Fibroblast of lung (primary cell): ENCODE measurements around the gene IPO11. TPM values are rescaled to one million over a fixed set of nuclear protein-coding genes. Genes with fewer than 3 reads are reported as not detected.

Experiments used
- DNase-seq, 2 donors: peaks; one replicate each; pipeline versions ENCODE4 v3.0.0 to v3.0.0-alpha.2; 2010; ENCODE audit warnings: low read depth in 2 of 2
- H2AFZ ChIP-seq: 2 replicates; pipeline ENCODE4 v1.5.1; 2012; ENCODE audit warnings: low read length, control low read depth, inconsistent platforms
- H3K27ac ChIP-seq: 2 replicates; pipeline ENCODE4 v1.5.1; 2011; ENCODE audit warnings: low read length, control low read depth; ENCODE audit not compliant: insufficient read depth
- H3K27me3 ChIP-seq: 2 replicates; pipeline ENCODE4 v1.5.1; 2011; ENCODE audit warnings: mild to moderate bottlenecking, low read length; ENCODE audit not compliant: control insufficient read depth, insufficient read depth
- H3K36me3 ChIP-seq: 2 replicates; pipeline ENCODE4 v1.5.1; 2011; ENCODE audit warnings: low read length; ENCODE audit not compliant: control insufficient read depth, insufficient read depth
- H3K4me1 ChIP-seq: 2 replicates; pipeline ENCODE4 v1.5.1; 2011; ENCODE audit warnings: low read length; ENCODE audit not compliant: control insufficient read depth, insufficient read depth; ENCODE audit errors: extremely low read depth
- H3K4me2 ChIP-seq: 2 replicates; pipeline ENCODE4 v1.5.1; 2011; ENCODE audit warnings: low read length, control low read depth; ENCODE audit not compliant: insufficient read depth; ENCODE audit errors: extremely low read depth
- H3K4me3 ChIP-seq, 4 experiments: fragments of 200-600 bp in 1 of 4; sonication (generic) in 1 of 4; replicated peaks in 1 of 4; 2 replicates each; pipeline ENCODE4 v1.5.1; 2011 to 2016; ENCODE audit warnings: low read length in 4 of 4, low read depth in 3 of 4, mild to moderate bottlenecking in 3 of 4, control low read depth in 2 of 4, inconsistent platforms in 1 of 4, mixed read lengths in 1 of 4; ENCODE audit not compliant: insufficient read depth in 1 of 4; ENCODE audit errors: control extremely low read depth in 1 of 4
- H3K79me2 ChIP-seq: 2 replicates; pipeline ENCODE4 v1.5.1; 2012; ENCODE audit warnings: mild to moderate bottlenecking, low read length, inconsistent platforms; ENCODE audit not compliant: control insufficient read depth, insufficient read depth
- H3K9ac ChIP-seq: 2 replicates; pipeline ENCODE4 v1.5.1; 2011; ENCODE audit warnings: mild to moderate bottlenecking, low read length, control low read depth; ENCODE audit not compliant: insufficient read depth
- H3K9me3 ChIP-seq: 2 replicates; pipeline ENCODE4 v1.5.1; 2012; ENCODE audit warnings: low read depth, low read length; ENCODE audit not compliant: control insufficient read depth, insufficient read depth
- H4K20me1 ChIP-seq: 2 replicates; pipeline ENCODE4 v1.5.1; 2011; ENCODE audit warnings: low read length; ENCODE audit not compliant: control insufficient read depth, insufficient read depth; ENCODE audit errors: extremely low read depth
- CTCF ChIP-seq, 2 donors: IDR thresholded peaks in 1 of 2; conservative IDR thresholded peaks in 1 of 2; 1 replicate in 1 of 2; 2 replicates in 1 of 2; pipeline ENCODE4 v1.5.1; 2011 to 2012; ENCODE audit warnings: low read length in 2 of 2, control low read depth in 1 of 2, inconsistent platforms in 1 of 2, low read depth in 1 of 2, mild to moderate bottlenecking in 1 of 2
- EZH2 ChIP-seq: IDR thresholded peaks from 2 replicates; pipeline ENCODE4 v1.5.1; 2012; ENCODE audit warnings: low read length, control low read depth, mild to moderate bottlenecking; ENCODE audit errors: missing control alignments
- polyA plus RNA-seq, 2 donors: library from polyadenylated mRNA; depleted of rRNA in 1 of 2; stranded (reverse) in 1 of 2; unstranded in 1 of 2; fragments of >200 nt; gene quantifications; 2 replicates each; pipeline ENCODE4 v1.2.1, GENCODE V29; 2011 to 2012; ENCODE audit warnings: missing spikeins in 1 of 2
- total RNA-seq: library from RNA; depleted of rRNA; stranded (reverse); fragments of >200 nt; gene quantifications from 2 replicates; pipeline ENCODE4 v1.2.1, GENCODE V29; 2014

IPO11 gene
- total and polyA plus RNA-seq, 2 donors (not counting 1 experiment from before 2014, with no cell fraction given): 19.9 to 28.2 TPM

- Histone ChIP-seq H2AFZ (no peak overlapping the region), H3K9ac (no peak overlapping the region), H4K20me1 (no peaks in the 10 kb centered on the region), H3K4me2 (no peak overlapping the region), H3K27me3 (no peaks in the 10 kb centered on the region), H3K79me2 (no peaks in the 10 kb centered on the region), H3K36me3 (no peaks in the 10 kb centered on the region), H3K9me3 (no peaks in the 10 kb centered on the region), H3K4me3 (no peak overlapping the region), H3K4me1 (no peaks in the 10 kb centered on the region), H3K27ac (no peak overlapping the region)
- DNase-seq: no peak
- no peak for TF ChIP-seq EZH2
- no peak for TF ChIP-seq CTCF (conservative IDR thresholded peaks at IDR 0.05 in 1 of 2, IDR thresholded peaks at IDR 0.05 in 1 of 2; ENCODE audit: low read depth in 1 of 2, low read length in 2 of 2)
These were observed 110.2 kb downstream of the IPO11 start for GRCh38 chr5:62522811-62523210.

- no peak overlapping the region for H2AFZ ChIP-seq
- H3K27ac ChIP-seq: no peak overlapping the region
- H3K79me2 ChIP-seq: no peaks in the 10 kb centered on the region
- TF ChIP-seq CTCF (conservative IDR thresholded peaks at IDR 0.05 in 1 of 2, IDR thresholded peaks at IDR 0.05 in 1 of 2; ENCODE audit: low read depth in 1 of 2, low read length in 2 of 2): no peak
- TF ChIP-seq EZH2: no peak
- no peak for DNase-seq
- no peaks in the 10 kb centered on the region for H3K4me1 ChIP-seq
- no peak overlapping the region for H3K4me3 ChIP-seq
- no peaks in the 10 kb centered on the region for H3K27me3 ChIP-seq
- H4K20me1 ChIP-seq: no peaks in the 10 kb centered on the region
- H3K9me3 ChIP-seq: no peaks in the 10 kb centered on the region
- H3K36me3 ChIP-seq: no peaks in the 10 kb centered on the region
- no peak overlapping the region for H3K9ac ChIP-seq
- no peak overlapping the region for H3K4me2 ChIP-seq
These were observed 121.0 kb downstream of the IPO11 start for GRCh38 chr5:62533597-62533996.

- no peaks in the 10 kb centered on the region for H4K20me1 ChIP-seq
- no peaks in the 10 kb centered on the region for H3K27me3 ChIP-seq
- H3K9ac ChIP-seq: no peak overlapping the region
- H3K36me3 ChIP-seq: no peaks in the 10 kb centered on the region
- no peaks in the 10 kb centered on the region for H3K4me1 ChIP-seq
- no peak overlapping the region for H3K4me3 ChIP-seq
- H3K9me3 ChIP-seq: no peaks in the 10 kb centered on the region
- H3K79me2 ChIP-seq: no peaks in the 10 kb centered on the region
- DNase-seq: no peak
- H3K4me2 ChIP-seq: no peak overlapping the region
- TF ChIP-seq CTCF (conservative IDR thresholded peaks at IDR 0.05 in 1 of 2, IDR thresholded peaks at IDR 0.05 in 1 of 2; ENCODE audit: low read depth in 1 of 2, low read length in 2 of 2) (no peak), EZH2 (no peak)
- no peak overlapping the region for H3K27ac ChIP-seq
- no peak overlapping the region for H2AFZ ChIP-seq
These were observed 122.1 kb downstream of the IPO11 start for GRCh38 chr5:62534461-62535236.
